Endodermal cell (in vitro differentiated cells): Measurements from ENCODE around the gene SNRPN. TPM values are rescaled to one million over a fixed set of nuclear protein-coding genes. Genes with fewer than 3 reads are reported as not detected.
"Not testable (repeated sequence)": the region's sequence is repeated elsewhere in the genome, so short reads cannot be mapped to it uniquely, and the experiment has no call there.

ENCODE experiments used
- DNase-seq: peaks from one replicate; pipeline ENCODE4 v3.0.0-alpha.2; 2017
- H3K27ac ChIP-seq: 2 replicates; pipeline ENCODE4 v1.5.1; 2013; ENCODE audit warnings: mild to moderate bottlenecking, low read depth, low read length, moderate library complexity
- H3K27me3 ChIP-seq: 2 replicates; pipeline ENCODE4 v1.6.1; 2013; ENCODE audit warnings: mild to moderate bottlenecking, low read length, moderate library complexity; ENCODE audit not compliant: insufficient read depth, control insufficient read depth, poor library complexity, severe bottlenecking
- H3K36me3 ChIP-seq: 2 replicates; pipeline ENCODE4 v1.7.0; 2013; ENCODE audit warnings: mild to moderate bottlenecking, low read length, moderate library complexity; ENCODE audit not compliant: control insufficient read depth, insufficient read depth
- H3K4me1 ChIP-seq: one replicate; pipeline ENCODE4 v1.7.0; 2013; ENCODE audit warnings: low read length; ENCODE audit not compliant: control insufficient read depth, insufficient read depth
- H3K4me3 ChIP-seq: 2 replicates; pipeline ENCODE4 v1.5.1; 2013; ENCODE audit warnings: mild to moderate bottlenecking, low read length, moderate library complexity
- H3K9ac ChIP-seq: 2 replicates; pipeline ENCODE4 v1.6.1; 2013; ENCODE audit warnings: mild to moderate bottlenecking, low read length, moderate library complexity; ENCODE audit not compliant: poor library complexity, severe bottlenecking; ENCODE audit errors: extremely low read depth
- H3K9me3 ChIP-seq: 2 replicates; pipeline ENCODE4 v1.6.1; 2013; ENCODE audit warnings: mild to moderate bottlenecking, low read length, moderate library complexity; ENCODE audit not compliant: control insufficient read depth
- H3K27ac Mint-ChIP-seq: 2 replicates; pipeline ENCODE4 v1.8.0; 2020; ENCODE audit warnings: mixed read lengths
- H3K27me3 Mint-ChIP-seq: 2 replicates; pipeline ENCODE4 v1.8.0; 2021; ENCODE audit warnings: mild to moderate bottlenecking, mixed read lengths; ENCODE audit not compliant: insufficient read depth
- H3K36me3 Mint-ChIP-seq: 2 replicates; pipeline ENCODE4 v1.8.0; 2020; ENCODE audit warnings: low read depth, mixed read lengths
- H3K4me1 Mint-ChIP-seq: 2 replicates; pipeline ENCODE4 v1.8.0; 2020; ENCODE audit warnings: mixed read lengths
- H3K4me3 Mint-ChIP-seq: 2 replicates; pipeline ENCODE4 v1.8.0; 2020; ENCODE audit warnings: mild to moderate bottlenecking, moderate library complexity, mixed read lengths
- H3K9me3 Mint-ChIP-seq: 2 replicates; pipeline ENCODE4 v1.8.0; 2020; ENCODE audit warnings: mild to moderate bottlenecking, mixed read lengths
- CTCF ChIP-seq: fragments of 200-600 bp; sonication (generic); conservative IDR thresholded peaks from 2 replicates; pipeline ENCODE4 v1.5.0; 2021; ENCODE audit warnings: antibody characterized with exemption, mild to moderate bottlenecking
- WGBS, 2 experiments: methylation state at CpG; one replicate each; pipeline versions ENCODE4 v1.1.5 to v1.1.7; 2013; ENCODE audit warnings: missing lambda C conversion rate in 2 of 2, mixed read lengths in 1 of 2; ENCODE audit not compliant: insufficient coverage in 1 of 2, insufficient read length in 1 of 2; 5-methylcytosine and 5-hydroxymethylcytosine counted together
- total RNA-seq, 2 donors: library from RNA; stranded (reverse); fragmentation: NEBNext Ultra II Directional in 1 of 2; extraction: Animal tissue kit (Norgen Biotek cat#: 25700) in 1 of 2; gene quantifications; 2 replicates in 1 of 2; 3 replicates in 1 of 2; pipeline ENCODE4 v1.2.1, GENCODE V29; 2021

Gene SNRPN
- total RNA-seq, 2 donors from 2014 or later: 287 to 299 TPM

GRCh38 chr15:24917431-24917830, 37.4 kb upstream of the SNRPN start:
- Mint-ChIP-seq H3K36me3 (peaks cover 9% of the 10 kb centered on the region), H3K27ac (no peak overlapping the region), H3K4me1 (peaks cover 5% of the 10 kb centered on the region), H3K9me3 (peaks cover 55% of the 10 kb centered on the region), H3K4me3 (no peak overlapping the region), H3K27me3 (no peaks in the 10 kb centered on the region)
- Histone ChIP-seq H3K9me3 (peaks cover 34% of the 10 kb centered on the region), H3K27ac (no peak overlapping the region), H3K4me1 (no peaks in the 10 kb centered on the region), H3K27me3 (no peaks in the 10 kb centered on the region), H3K9ac (no peak overlapping the region), H3K4me3 (no peak overlapping the region), H3K36me3 (peaks cover 36% of the 10 kb centered on the region)
- WGBS, 2 experiments: 94 to 95% methylated on average over 7 to 14 of the region's 14 CpGs
- TF ChIP-seq CTCF: no peak
- DNase-seq: no peak

- WGBS, 2 experiments: 90 to 100% methylated on average over 2 of the region's 2 CpGs
- H3K27ac ChIP-seq: no peak overlapping the region
- no peak overlapping the region for H3K4me3 ChIP-seq
- Mint-ChIP-seq H3K4me3 (no peak overlapping the region), H3K27me3 (no peaks in the 10 kb centered on the region), H3K27ac (peak overlapping the region; percentile 58), H3K4me1 (peaks cover 13% of the 10 kb centered on the region), H3K36me3 (peaks cover 6% of the 10 kb centered on the region), H3K9me3 (peaks cover 48% of the 10 kb centered on the region)
- peaks cover 25% of the 10 kb centered on the region for H3K9me3 ChIP-seq
- no peaks in the 10 kb centered on the region for H3K27me3 ChIP-seq
- H3K4me1 ChIP-seq: no peaks in the 10 kb centered on the region
- peaks cover 38% of the 10 kb centered on the region for H3K36me3 ChIP-seq
- no peak overlapping the region for H3K9ac ChIP-seq
- TF ChIP-seq CTCF: no peak
- DNase-seq: peak; percentile 53
These were observed 35.3 kb upstream of the SNRPN start for GRCh38 chr15:24919446-24919845.

- not testable (repeated sequence) for H3K27ac ChIP-seq, H3K27me3 Mint-ChIP-seq, H3K36me3 Mint-ChIP-seq, H3K27ac Mint-ChIP-seq, H3K4me3 Mint-ChIP-seq, H3K9ac ChIP-seq, H3K4me1 ChIP-seq, H3K4me3 ChIP-seq, DNase-seq, H3K27me3 ChIP-seq
- H3K9me3 ChIP-seq: peaks cover 13% of the 10 kb centered on the region
- WGBS, 2 experiments: 76 to 83% methylated on average over 2 to 6 of the region's 6 CpGs
- H3K9me3 Mint-ChIP-seq: peaks cover 36% of the 10 kb centered on the region
- H3K36me3 ChIP-seq: peaks cover 30% of the 10 kb centered on the region
- H3K4me1 Mint-ChIP-seq: peaks cover 15% of the 10 kb centered on the region
These were observed 32.0 kb upstream of the SNRPN start for GRCh38 chr15:24922781-24923180.

GRCh38 chr15:24924153-24924552, 30.6 kb upstream of the SNRPN start:
- Histone ChIP-seq H3K27ac (no peak overlapping the region), H3K27me3 (no peaks in the 10 kb centered on the region), H3K4me1 (no peaks in the 10 kb centered on the region), H3K4me3 (peak overlapping the region; percentile 17), H3K9ac (no peak overlapping the region), H3K9me3 (peaks cover 16% of the 10 kb centered on the region), H3K36me3 (peaks cover 33% of the 10 kb centered on the region)
- DNase-seq: no peak
- Mint-ChIP-seq H3K9me3 (peaks cover 43% of the 10 kb centered on the region), H3K36me3 (peaks cover 10% of the 10 kb centered on the region), H3K27me3 (no peaks in the 10 kb centered on the region), H3K4me3 (no peak overlapping the region), H3K27ac (no peak overlapping the region), H3K4me1 (peaks cover 15% of the 10 kb centered on the region)
- TF ChIP-seq CTCF: no peak
- WGBS, 2 experiments: 54 to 68% methylated on average over 3 of the region's 3 CpGs
